ENCODE data around the gene CXXC4. TPM values are rescaled to one million over a fixed set of nuclear protein-coding genes. Genes with fewer than 3 reads are reported as not detected.
A peak's percentile ranks its signal among the peaks of the same experiment; 100 is the strongest.

CXXC4 gene
- total RNA-seq, 1 donor from 2014 or later: 18.9 TPM

DNA sequence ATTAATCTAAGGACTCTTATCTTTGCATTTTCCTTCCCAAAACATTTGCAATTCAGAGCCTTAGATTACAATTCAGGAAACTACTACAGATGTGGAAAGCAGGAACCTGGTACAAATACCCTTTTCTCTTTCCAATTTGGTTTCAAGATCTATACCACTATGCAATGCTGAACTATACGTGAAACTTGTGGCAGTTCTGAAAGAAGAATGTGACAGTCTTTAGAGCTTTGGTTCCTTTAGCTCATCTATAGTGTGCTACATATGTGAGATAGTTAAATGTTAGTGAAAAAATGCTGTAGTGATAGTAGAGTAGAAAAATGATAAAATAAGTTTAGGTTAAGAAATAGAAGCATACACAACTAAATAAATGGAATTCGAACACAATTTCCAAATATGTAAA is 50.0 kb downstream of the CXXC4 start:
- no peaks in the 10 kb centered on the region for H3K9me3 Mint-ChIP-seq
- TF ChIP-seq, protein P1, sequence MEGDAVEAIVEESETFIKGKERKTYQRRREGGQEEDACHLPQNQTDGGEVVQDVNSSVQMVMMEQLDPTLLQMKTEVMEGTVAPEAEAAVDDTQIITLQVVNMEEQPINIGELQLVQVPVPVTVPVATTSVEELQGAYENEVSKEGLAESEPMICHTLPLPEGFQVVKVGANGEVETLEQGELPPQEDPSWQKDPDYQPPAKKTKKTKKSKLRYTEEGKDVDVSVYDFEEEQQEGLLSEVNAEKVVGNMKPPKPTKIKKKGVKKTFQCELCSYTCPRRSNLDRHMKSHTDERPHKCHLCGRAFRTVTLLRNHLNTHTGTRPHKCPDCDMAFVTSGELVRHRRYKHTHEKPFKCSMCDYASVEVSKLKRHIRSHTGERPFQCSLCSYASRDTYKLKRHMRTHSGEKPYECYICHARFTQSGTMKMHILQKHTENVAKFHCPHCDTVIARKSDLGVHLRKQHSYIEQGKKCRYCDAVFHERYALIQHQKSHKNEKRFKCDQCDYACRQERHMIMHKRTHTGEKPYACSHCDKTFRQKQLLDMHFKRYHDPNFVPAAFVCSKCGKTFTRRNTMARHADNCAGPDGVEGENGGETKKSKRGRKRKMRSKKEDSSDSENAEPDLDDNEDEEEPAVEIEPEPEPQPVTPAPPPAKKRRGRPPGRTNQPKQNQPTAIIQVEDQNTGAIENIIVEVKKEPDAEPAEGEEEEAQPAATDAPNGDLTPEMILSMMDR (conservative IDR thresholded peaks at IDR 0.05): no peak

DNA sequence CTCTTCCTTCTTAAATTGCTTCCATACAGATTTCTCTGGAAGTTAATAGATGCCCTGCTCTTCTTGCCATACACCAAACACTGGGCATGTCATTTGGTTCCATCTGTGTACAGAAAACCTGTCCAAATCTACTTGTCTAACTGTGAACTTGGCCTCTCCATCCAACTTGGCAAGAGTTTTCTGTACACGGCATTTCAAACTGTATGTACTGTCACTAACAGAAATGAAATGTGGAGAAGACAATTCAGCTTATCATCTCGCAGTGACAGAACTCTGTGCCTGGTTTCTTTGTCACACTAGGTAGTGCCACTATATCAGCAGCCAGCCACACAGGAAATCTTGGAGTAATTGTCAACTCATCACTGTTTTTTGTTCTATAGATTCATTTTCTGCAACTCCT is 58.2 kb downstream of the CXXC4 start:
- TF ChIP-seq, protein P1 (conservative IDR thresholded peaks at IDR 0.05): no peak
- Mint-ChIP-seq H3K27ac (ENCODE audit: unreplicated experiment) (no peak overlapping the region), H3K9me3 (peaks cover 3% of the 10 kb centered on the region), H3K27me3 (ENCODE audit: low read depth) (no peaks in the 10 kb centered on the region), H3K4me3 (no peak overlapping the region), H3K36me3 (ENCODE audit: low read depth) (peaks cover 2% of the 10 kb centered on the region), H3K4me1 (no peaks in the 10 kb centered on the region)
- DNase-seq (ENCODE audit: low read depth, low spot score): no peak

More for the DNA sequence above, 50.0 kb downstream of the CXXC4 start:
- no peak for DNase-seq (ENCODE audit: low read depth, low spot score)
- Mint-ChIP-seq H3K27me3 (ENCODE audit: low read depth) (no peaks in the 10 kb centered on the region), H3K4me1 (no peaks in the 10 kb centered on the region), H3K36me3 (ENCODE audit: low read depth) (peaks cover 5% of the 10 kb centered on the region), H3K27ac (ENCODE audit: unreplicated experiment) (no peak overlapping the region), H3K4me3 (no peak overlapping the region)

DNA sequence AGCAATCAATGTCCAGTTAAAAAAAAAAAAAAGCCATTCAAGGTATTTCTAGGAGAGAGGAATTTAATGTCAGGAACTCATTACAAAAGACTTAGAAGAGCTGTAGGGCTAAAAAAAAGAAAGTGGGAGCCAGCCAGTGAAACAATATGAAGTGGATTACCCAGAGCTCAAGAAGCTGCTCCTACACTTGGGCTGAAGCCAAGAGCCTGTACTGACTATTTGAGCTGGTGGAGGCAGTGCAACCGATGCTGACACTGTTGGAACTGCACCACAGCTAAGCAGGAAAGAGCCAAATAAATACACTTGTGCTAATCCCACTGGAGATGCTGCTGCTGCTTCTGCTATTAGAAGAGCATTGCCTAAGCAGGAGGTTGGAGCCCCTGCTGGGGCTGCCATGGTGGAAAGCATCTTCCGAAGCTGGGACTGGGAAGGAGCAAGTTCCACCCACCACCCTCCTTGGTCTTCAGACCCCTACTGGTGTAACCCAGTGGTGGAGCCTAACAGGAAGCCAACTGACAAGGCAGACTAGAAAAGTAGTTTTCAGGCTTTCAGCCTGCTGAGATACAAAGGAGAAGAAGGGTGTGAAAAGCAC is 65.4 kb downstream of the CXXC4 start:
- peak overlapping the region; percentile 44 for H3K27ac Mint-ChIP-seq (ENCODE audit: unreplicated experiment)
- no peaks in the 10 kb centered on the region for H3K27me3 Mint-ChIP-seq (ENCODE audit: low read depth)
- peaks cover 24% of the 10 kb centered on the region for H3K4me1 Mint-ChIP-seq
- peaks cover 7% of the 10 kb centered on the region for H3K9me3 Mint-ChIP-seq
- DNase-seq (ENCODE audit: low read depth, low spot score): no peak
- TF ChIP-seq, protein P1 (conservative IDR thresholded peaks at IDR 0.05): no peak
- no peak overlapping the region for H3K4me3 Mint-ChIP-seq
- peaks cover 2% of the 10 kb centered on the region for H3K36me3 Mint-ChIP-seq (ENCODE audit: low read depth)

DNA sequence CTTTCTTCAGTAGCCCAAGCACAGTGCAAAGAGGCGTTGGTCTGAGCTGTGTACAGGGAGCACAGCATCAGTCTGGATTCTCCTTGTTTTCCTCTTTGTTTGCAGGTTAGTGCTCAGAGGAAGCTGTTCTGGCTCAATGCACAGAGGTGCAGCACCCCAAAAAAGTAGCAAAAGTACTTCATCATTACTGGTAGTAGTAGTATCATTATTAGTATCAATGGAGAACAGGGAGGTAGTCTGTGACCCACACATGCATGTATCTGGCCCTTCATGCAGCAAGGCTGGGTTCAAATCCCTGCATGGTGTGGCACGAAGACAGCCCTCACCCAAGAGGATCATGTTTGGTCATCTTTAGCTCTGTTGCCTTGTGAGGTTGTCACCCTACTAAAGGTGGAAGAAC is 68.7 kb downstream of the CXXC4 start:
- peak overlapping the region; percentile 38 for H3K27ac Mint-ChIP-seq (ENCODE audit: unreplicated experiment)
- H3K4me3 Mint-ChIP-seq: peak overlapping the region; percentile 49
- no peaks in the 10 kb centered on the region for H3K27me3 Mint-ChIP-seq (ENCODE audit: low read depth)
- DNase-seq (ENCODE audit: low read depth, low spot score): no peak
- peaks cover 4% of the 10 kb centered on the region for H3K9me3 Mint-ChIP-seq
- H3K4me1 Mint-ChIP-seq: peaks cover 47% of the 10 kb centered on the region
- peaks cover 2% of the 10 kb centered on the region for H3K36me3 Mint-ChIP-seq (ENCODE audit: low read depth)
- TF ChIP-seq, protein P1 (conservative IDR thresholded peaks at IDR 0.05): no peak

DNA sequence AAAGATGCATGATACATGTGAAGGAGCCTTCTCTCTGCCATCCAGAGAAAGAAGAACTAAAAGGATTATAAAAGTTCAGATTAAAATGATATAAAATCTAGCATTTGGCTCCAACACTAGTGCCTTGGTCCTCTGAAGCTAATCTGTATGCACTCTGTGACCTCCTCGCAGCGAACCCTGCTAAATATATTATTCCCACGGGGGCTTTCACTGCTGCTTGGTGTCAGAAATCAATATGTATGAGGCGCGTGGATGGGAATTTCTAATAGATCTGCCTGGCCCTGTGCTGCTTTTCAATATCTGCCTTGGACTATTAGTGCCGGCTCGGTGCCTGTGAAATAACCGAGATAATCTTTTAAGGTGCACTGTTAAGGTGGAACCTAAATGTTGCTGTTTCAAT is 69.7 kb downstream of the CXXC4 start:
- Mint-ChIP-seq H3K4me3 (peak overlapping the region; percentile 68), H3K27ac (ENCODE audit: unreplicated experiment) (no peak overlapping the region)
- DNase-seq (ENCODE audit: low read depth, low spot score): peak; percentile 17

More for the DNA sequence above, 69.7 kb downstream of the CXXC4 start:
- H3K27me3 Mint-ChIP-seq (ENCODE audit: low read depth): no peaks in the 10 kb centered on the region
- peaks cover 57% of the 10 kb centered on the region for H3K4me1 Mint-ChIP-seq
- peaks cover 4% of the 10 kb centered on the region for H3K9me3 Mint-ChIP-seq
- TF ChIP-seq, protein P1 (conservative IDR thresholded peaks at IDR 0.05): no peak
- H3K36me3 Mint-ChIP-seq (ENCODE audit: low read depth): peaks cover 2% of the 10 kb centered on the region

Data from neural crest cell (in vitro differentiated cells).